ENCODE data around the gene CHDH.

Gene CHDH, protein sequence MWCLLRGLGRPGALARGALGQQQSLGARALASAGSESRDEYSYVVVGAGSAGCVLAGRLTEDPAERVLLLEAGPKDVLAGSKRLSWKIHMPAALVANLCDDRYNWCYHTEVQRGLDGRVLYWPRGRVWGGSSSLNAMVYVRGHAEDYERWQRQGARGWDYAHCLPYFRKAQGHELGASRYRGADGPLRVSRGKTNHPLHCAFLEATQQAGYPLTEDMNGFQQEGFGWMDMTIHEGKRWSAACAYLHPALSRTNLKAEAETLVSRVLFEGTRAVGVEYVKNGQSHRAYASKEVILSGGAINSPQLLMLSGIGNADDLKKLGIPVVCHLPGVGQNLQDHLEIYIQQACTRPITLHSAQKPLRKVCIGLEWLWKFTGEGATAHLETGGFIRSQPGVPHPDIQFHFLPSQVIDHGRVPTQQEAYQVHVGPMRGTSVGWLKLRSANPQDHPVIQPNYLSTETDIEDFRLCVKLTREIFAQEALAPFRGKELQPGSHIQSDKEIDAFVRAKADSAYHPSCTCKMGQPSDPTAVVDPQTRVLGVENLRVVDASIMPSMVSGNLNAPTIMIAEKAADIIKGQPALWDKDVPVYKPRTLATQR

DNA sequence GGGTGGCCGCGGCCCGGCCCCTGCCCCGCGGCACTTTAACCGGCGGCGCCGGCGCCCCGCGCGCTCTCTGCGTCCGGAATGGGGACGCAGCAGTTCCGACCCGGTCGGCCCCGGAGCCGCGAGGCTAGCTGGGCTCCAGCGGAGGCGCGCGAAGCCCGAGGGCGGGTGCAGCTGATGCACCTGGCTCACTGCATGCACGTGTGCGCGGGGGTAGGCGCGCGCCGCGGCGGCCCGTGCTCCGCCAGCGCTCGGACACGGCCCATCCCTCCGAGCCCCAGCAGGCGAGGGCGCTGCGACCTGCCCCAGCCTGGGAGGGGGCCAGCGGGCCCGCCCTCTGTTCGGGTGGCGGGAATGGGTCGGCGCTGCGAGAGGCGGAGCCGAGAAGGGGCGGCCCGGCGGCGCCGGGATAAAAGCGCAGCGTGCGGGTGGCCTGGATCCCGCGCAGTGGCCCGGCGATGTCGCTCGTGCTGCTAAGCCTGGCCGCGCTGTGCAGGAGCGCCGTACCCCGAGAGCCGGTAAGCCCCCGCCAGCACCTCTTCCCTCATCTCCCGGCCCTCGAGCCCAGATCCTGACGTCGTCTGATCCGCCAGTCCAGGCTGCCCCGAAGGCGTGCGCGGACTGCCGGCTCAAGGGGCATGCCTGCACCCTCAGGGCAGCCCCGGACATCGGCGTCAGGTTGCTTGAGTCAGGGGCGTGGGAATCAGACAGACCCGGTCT, at the start of gene CHDH, which contains the start of gene IL17RB:
Gene CHDH, minus strand, starts transcription at position 286 of the 717 bp plus-strand sequence. CDS start 22,411 bp downstream, outside the sequence.
Gene IL17RB, plus strand, starts transcription at position 435 of the 717 bp plus-strand sequence. Its CDS starts 21 bp downstream, at position 456.
- no peak for DNase-seq (ENCODE audit: low read depth in 2 of 2)

DNA sequence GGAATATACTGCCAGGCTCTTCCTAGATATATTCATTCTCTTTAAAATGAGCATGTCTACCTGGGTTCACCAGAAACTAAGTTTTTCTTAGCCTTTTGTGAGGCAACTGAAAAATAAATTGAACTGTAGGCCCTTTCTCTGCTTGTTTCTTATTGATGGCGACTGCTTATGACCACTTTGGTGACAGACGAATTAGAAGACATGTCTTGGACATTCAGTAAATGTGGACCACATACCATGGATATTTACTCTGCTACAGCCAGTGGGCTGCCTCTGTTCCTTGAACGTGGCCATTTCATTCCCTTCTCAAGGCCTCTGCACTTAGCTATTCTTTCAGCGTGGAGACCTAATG, 46.0 kb upstream of the CHDH start:
- no peak for DNase-seq (ENCODE audit: low read depth in 2 of 2)

DNA sequence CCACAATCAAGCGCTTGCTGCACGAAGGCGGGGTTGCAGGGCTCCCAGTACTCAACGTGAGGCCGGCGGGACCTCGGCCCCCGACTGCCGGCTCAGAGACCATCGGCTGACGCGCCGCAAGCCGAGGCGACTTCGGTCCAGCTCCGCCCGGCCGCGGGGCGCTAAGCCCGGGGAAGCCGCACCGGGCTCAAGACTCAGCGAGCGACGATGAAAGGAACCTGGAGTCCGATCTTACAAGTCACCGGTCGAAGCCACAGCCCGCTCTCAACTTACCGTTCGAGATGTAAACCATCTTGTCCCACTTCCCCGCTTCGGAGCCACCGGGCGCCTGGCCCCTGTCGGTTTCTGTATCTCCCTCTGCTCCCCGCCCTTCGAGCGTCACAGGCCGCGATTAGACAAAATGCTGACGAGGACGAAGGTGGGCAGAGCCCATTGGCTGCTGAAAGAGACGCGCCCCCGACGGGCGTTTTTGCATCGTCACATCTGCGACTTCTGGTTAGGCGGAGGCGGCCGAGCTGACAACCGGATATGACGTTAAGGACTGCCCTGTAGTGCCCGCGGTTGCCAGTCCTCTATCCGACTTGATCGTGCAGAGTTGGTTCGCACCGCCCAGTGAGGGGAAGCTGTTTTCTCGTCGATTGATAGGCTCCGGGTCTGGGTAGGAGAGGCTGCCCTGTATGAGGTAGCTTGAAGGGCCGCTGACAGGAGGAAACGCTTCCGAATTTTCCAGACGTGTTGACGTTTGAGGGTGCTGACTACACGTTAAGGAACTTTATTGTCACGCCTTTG, 45.5 kb upstream of the CHDH start, which contains the start of gene SELENOK:
Gene SELENOK, minus strand, starts transcription at position 363 of the 789 bp plus-strand sequence.
- peak; percentile 98 for DNase-seq (ENCODE audit: low read depth in 2 of 2)

DNA sequence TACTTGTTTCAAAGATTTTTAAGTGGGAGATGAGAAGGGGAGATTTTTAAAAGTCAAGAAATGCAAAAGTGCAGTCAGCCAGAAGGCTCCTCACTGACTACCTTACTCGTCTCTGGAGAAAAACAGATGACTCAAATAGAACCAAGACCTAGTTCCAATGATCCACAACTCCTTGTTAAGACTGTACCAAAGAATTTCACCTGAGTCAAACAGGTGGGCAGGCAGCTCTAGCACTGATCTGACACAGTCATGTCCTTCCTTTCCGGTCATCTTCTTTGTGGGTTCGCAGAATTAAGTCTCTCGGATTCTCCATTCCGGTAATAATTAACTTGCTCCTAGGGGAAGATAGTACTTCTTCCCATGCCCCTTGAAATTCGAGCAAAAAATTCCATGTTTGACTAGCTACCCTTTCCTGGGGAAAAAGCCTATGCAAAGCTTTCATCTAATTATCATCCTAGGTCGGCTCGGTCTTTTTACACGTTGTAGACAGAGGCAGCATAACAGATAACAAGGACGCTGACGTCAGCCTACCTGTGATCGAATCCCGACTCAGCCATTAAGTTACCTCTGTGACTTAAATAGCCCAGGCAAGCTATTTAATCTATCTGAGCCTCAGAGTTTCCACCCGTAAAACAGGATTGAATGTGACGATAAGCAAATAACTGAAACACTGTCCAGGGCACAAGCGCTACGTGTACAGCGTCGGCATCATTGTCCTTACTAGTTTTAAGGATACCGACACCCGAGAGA, 44.7 kb upstream of the CHDH start:
- no peak for DNase-seq (ENCODE audit: low read depth in 2 of 2)

DNA sequence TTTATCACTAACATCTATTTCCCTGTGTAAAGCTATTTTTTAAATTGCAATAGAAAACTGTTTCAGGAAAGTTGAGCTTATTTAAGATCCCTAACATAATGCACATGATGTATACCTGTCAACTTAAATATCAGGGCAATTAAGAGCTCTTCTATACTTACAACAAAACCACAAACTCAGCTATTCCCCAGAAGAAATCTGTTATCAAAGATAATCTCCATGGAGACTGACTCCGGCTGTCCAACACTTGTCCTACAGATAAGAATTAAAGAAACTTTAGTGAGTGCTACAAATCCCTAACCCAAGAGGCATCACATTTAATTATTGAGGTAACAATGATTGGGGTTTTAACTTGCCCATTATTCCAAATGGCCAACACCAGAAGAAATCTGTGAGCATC, 42.0 kb upstream of the CHDH start:
- DNase-seq (ENCODE audit: low read depth in 2 of 2), result no peak

DNA sequence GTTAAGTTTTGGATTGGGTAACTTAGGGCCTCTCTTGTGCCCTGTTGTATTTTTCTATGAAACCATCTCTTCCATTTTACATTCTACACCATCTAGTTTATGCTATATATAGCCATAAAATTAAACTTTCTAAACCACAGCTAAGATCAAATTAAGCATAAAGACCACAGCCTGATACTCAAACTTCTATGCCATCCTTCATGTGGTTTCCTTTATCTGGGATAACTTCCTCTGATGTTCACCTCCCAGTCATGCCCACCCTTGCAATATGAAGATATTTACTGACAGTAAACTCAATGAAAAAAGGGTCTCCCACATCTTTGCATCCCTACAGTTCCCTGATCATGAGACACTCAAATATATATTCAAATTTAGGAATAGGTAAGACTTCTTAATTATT, 41.2 kb upstream of the CHDH start:
- DNase-seq (ENCODE audit: low read depth in 2 of 2), result no peak

DNA sequence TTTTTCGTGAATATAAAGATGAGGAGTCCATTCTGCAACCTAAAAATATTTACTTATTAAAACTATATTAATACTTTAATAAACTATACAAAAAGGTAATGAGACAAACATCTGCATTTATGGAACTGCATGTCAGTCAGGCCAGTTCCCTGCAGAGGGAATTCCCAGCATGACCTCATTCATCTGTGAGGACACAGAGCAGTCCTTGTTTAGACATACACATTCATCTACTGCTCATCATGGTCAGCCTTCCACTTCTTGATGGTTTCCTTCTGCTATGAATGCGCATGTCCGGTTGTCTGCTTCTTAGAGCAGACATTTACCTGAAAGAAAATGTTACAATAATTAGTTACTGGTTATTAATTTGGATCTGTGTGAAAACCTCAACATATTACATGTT, 39.0 kb upstream of the CHDH start:
- no peak for DNase-seq (ENCODE audit: low read depth in 2 of 2)

DNA sequence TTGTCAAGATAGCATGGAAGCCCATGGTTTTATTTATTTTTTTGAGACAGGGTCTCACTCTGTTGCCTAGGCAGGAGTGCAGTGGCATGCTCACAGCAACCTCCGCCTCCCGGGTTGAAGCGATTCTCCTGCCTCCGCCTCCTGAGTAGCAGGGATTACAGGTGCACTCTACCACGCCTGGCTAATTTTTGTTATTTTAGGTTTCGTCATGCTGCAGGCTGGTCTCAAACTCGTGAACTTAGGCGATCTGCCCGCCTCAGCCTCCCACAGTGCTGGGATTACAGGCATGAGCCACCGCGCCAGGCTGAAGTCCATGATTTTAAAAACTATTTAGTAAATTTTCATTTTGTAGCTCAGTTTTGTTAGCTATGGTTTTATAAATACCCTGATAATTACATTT, 38.4 kb upstream of the CHDH start:
- DNase-seq (ENCODE audit: low read depth in 2 of 2), result no peak

DNA sequence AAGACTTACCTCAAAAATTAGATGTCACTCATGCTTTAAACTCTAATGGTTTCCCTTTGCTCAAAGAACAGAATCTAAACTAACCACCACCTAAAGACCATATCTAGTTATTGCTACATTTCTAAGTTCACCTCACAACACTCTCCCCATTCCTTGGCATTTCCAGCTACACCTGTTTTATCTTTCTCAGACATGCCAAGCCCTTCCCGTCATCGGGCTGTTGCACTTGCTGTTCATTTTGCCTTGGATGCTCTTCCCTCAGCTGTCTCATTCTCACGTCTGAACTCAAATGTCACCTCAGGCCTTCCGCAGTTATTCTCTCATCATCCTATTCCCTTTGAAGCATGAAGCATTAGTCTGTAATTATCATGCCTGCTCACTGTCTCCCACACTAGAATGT, 36.8 kb upstream of the CHDH start:
- DNase-seq (ENCODE audit: low read depth in 2 of 2), result no peak

DNA sequence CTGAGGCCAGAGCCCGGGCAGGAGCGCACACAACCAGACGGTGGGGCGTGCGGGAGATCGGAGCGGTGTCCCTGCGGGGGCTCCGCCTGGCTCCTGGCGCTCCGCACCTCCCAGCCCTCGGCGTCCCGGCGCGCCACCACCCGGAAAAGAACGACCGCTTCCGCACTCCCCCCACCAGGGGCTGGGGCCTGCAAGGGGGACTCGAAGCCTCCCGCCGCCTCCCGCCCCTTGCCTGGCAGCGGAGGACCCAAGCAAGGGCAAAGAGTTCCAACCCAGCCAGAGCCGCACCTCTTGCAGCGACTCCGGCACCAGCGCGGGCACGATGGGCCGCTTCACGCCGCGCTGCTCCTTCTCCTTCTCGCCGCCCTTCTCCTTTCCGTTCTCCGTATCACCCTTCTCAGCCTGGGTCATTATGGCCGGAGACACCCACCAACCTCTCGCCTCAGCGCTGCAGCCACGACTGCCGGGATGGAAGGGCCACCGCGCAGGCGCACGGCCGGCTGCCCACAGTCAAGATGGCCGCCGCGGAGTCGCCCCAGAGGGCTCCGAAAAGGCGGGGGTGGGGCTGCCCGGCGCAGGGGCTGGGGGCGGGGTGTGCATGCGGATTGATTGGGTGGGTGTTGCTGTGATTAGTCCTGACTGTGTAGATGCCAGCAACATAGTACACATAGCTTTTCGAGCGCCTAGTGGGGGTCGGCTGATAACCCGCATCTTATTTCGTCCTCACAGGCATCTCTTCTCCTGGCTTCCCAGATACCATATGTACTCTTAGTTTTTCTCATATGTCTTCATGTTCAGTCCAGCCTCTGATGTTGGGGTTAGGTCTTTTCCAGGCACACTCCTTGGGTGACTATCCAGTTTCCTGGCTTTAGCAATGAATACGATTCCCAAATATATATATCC, 35.7 kb upstream of the CHDH start, which contains the start of gene ACTR8:
Gene ACTR8, minus strand, starts transcription at position 462 of the 903 bp plus-strand sequence. Its CDS starts 51 bp downstream, at position 411.
- DNase-seq (ENCODE audit: low read depth in 2 of 2), result peak; percentile 46 to 60

DNA sequence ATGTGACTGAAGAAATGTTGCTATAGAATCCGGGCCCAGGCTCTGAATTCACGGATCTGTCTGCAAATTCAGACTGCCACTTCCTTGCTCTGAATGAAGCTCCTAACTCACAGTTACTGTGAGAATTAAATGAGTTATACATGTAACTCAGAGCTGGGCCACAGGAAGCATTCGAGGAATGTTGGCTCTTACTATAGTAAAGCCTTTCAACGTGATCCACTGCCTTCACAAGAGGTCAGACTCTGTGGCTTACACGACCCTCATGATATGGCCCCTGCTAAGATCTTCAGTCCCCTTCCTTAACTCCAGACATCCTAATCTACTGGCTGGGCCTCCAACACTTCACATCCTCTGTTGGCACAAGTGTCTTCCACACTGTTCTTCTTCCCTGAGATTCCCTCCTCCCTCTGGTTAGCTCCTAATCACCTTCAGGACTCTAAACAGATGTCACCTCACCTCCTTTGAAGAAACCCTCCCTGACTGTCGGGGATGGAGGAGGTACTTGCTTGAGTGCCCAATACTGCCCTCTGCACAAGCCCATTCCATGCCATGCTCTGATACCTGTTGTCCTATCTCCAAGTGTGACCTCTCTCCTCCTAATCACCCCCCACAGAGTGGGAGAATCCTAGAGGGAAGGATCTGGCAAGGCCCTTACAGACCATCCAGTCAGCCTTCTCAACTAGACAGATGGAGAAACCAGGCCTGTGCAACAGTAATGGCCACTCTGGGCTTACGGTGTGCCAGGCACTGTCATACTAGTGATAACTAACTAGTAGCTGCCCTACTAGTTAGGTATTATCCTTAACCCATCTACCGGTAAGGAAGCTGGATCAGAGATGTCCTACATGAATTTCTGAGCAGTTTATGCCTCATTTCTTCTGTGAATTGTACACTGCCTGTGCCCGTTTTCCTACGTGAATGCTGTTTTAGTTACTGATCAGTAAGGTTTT, 34.5 kb upstream of the CHDH start:
- no peak for DNase-seq (ENCODE audit: low read depth in 2 of 2)

DNA sequence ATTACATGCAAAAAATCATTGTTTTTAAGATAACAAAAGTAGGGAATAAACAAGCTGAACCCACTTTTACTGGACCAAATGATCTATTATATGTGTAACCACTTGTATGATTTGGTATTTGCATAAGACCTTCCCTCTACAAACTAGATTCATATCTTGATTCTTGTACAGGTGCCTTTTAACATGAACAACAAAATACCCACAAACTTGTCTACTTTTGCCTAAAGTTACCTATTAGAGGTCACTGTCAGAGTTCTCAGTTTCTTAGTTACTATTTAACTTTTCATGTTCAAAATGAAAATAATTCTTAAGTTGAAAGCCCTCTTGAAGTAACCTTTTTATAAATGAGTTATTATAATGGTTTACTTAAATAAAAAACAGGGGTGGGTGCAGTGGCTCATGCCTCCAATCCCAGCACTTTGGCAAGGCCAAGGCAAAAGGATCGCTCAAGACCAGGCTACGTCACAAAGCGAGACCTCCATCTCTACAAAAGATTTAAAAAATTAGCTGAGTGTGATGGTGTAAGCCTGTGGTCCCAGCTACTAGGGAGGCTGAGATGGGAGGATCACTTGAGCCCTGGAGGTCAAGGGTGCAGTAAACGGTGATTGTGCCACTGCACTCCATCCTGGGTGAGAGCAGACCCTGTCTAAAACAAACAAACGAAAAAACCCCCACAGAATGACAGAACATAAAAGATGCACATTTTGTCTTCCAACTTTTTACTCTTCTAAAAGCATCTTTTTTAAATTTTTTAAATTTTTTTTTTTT, 19.7 kb upstream of the CHDH start:
- no peak for DNase-seq (ENCODE audit: low read depth in 2 of 2)

DNA sequence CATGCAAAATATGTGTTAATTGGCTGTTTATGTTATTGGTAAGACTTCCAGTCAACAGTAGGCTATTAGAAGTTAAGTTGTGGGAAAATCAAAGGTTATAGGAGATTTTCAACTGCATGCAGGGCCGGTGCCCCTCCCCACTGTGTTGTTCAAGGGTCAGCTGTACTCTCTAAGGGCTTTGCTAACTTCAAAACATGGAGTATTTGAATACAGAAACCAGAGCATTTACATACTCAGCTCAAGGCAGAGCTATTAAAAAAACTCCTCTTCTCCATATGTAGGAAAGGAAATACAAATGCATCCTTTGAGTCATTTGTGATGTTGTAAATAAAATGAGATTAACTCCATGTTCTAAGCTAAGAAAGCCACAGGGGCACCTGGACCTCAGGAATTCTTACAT, 16.9 kb upstream of the CHDH start:
- DNase-seq (ENCODE audit: low read depth in 2 of 2), result no peak

DNA sequence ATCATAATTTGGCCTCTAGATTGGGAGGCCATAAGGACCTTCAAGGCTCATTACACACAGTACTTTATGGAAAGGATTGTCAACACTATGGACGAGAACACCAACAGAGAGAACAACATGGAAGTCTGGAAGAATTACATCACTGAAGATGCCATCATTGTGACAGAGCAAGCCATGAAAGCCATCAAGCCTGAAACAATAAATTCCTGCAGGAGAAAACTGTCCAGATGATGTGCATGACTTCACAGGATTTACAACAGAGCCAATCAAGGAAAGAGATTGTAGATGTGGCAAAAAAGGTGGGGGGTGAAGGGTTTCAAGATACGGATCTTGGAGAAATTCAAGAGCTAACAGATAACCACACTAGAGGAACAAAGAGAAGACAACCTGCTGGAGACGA, 16.0 kb upstream of the CHDH start:
- no peak for DNase-seq (ENCODE audit: low read depth in 2 of 2)

DNA sequence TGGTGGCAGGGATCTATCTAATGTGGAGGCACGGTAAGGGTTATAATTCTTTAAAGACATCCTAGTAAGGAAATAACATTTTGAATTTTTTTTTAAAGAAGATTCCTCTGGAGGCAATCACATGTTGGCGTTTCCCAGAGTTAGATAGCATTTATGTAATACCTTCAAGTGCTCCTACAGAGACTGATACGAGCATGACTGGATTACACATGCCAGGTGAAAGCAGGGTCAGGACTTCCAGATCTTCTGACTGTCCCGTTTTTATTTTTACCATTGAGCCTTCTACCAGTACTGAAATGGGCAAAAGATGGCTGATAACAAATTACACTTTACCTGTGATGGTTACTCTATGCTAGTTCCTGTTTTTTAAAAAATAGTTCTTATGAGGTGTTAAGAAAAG, 14.0 kb upstream of the CHDH start:
- no peak for DNase-seq (ENCODE audit: low read depth in 2 of 2)

DNA sequence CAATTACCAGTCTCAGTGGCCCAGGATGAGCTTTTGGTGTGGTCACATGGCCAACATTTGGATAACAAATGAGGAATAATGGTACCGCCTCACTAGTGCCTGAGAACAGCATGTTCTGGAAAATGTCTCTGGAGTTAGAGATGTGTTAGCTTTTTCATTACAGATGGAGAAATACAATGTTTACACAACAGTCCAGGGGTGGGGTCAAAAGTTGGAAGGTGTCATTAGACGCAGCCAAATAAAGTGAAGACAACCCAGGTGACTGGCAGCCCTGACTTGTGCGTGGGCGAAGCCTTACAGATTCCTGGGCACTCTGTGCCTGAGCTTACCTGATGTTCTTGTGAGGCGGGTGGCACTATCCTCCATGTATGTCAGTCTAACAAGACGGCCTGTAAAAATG, 13.0 kb upstream of the CHDH start:
- no peak for DNase-seq (ENCODE audit: low read depth in 2 of 2)

DNA sequence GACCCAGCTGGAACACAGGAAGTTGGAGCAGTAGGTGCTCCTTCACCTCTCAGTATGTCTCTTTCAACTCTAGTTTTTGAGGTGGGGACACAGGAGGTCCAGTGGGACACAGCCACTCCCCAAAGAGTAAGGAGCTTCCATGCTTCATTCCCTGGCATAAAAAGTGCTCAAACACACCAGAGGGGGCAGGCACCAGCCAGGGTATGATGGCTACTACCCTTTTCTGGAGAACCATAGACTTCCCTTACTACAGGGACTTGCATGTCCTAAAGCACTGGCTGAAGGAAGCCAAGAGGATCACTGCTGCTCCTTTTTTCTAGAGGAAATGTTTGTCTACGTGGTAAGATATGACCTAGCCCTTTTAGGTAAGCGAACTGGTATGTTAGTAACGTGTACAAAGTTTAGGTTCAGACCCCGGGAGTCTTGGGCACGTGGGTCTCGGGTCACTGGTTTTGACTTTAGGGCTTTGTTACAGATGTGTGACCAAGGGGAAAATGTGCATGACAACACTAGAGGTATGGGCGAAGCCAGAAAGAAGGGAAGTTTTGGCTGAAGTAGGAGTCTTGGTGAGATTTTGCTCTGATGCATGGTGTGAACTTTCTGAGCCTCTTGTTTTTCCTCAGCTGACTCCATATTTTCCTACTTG, 12.0 kb upstream of the CHDH start:
- DNase-seq (ENCODE audit: low read depth in 2 of 2), result no peak

DNA sequence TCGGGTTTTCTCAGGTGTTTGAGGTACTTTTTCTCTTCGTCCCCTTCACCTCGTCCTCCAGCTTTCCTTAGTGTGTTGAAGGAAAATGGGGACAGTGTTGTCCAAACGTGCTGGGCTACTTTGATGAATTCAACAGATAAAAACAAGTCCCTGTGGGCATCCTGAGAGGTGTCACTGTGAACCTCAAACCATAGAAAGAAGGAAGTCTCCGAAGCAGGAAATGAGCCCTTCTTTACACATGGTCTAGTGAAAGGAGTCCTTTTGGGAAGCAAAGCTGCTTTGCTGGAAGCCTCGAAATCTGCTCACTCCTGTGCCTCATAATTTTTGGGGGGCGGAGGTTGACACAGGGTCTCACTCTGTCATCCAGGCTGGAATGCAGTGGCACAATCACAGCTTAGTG, 10.7 kb upstream of the CHDH start:
- DNase-seq (ENCODE audit: low read depth in 2 of 2), result no peak
